MM.1S (cell line): ENCODE results near the gene MEF2C.

Experiments
- CTCF ChIP-seq: fragments of 300-600 bp; sonication (generic); IDR thresholded peaks from 2 replicates; pipeline ENCODE4 v1.5.1; 2016; ENCODE audit warnings: antibody characterized with exemption, low read length, mixed read lengths
- EZH2phosphoT487 ChIP-seq: fragments of 300-600 bp; sonication (generic); IDR thresholded peaks from 2 replicates; pipeline ENCODE4 v1.6.1; 2018; ENCODE audit warnings: antibody characterized with exemption, low read length

- TF ChIP-seq CTCF (no peak), EZH2phosphoT487 (no peak)
Measured at GRCh38 chr5:88780736-88781135, 102.2 kb downstream of the MEF2C start.
